K562 (cell line): ENCODE data around the gene TMC5.

Experiments used
- CTCF ChIP-seq, 3 experiments: IDR thresholded peaks in 2 of 3; conservative IDR thresholded peaks in 1 of 3; 2 replicates each; pipeline ENCODE4 v1.5.1; 2011 to 2012; ENCODE audit warnings: low read length in 3 of 3, mild to moderate bottlenecking in 3 of 3, control low read depth in 2 of 3, improper control_type of control experiment in 1 of 3, inconsistent platforms in 1 of 3, low read depth in 1 of 3, mixed read lengths in 1 of 3, moderate library complexity in 1 of 3; ENCODE audit not compliant: insufficient read depth in 2 of 3
- DEAF1 ChIP-seq: fragments of 450-650 bp; formaldehyde crosslinking; IDR thresholded peaks from 2 replicates; pipeline ENCODE4 v1.4.0; 2020; ENCODE audit warnings: mild to moderate bottlenecking, moderate library complexity
- E2F8 ChIP-seq: fragments of 450-650 bp; IDR thresholded peaks from 2 replicates; pipeline ENCODE4 v1.7.1; 2018; ENCODE audit warnings: mild to moderate bottlenecking, low read depth; ENCODE audit not compliant: partially characterized antibody
- EZH2 ChIP-seq: IDR thresholded peaks from 2 replicates; pipeline ENCODE4 v1.6.1; 2012; ENCODE audit warnings: low read depth, mild to moderate bottlenecking, inconsistent platforms, low read length, borderline replicate concordance
- NR2C1 ChIP-seq, 2 experiments: fragments of 450-650 bp; IDR thresholded peaks; 2 replicates each; pipeline ENCODE4 v1.6.1; 2017; ENCODE audit warnings: mild to moderate bottlenecking in 2 of 2, antibody characterized with exemption in 1 of 2, inconsistent platforms in 1 of 2, missing compliant biosample characterization in 1 of 2, missing genetic modification characterization in 1 of 2
- POLR2A ChIP-seq: fragments of 450-650 bp; conservative IDR thresholded peaks from 2 replicates; pipeline ENCODE4 v1.6.1; 2016
- SRF ChIP-seq, 2 experiments: fragments of 250-450, 450-650 bp in 1 of 2; sonication (Bioruptor Pico) in 1 of 2; sonication (generic) in 1 of 2; formaldehyde crosslinking; IDR thresholded peaks; 2 replicates each; pipeline versions ENCODE4 v1.5.0 to v1.5.1; 2020 to 2022; ENCODE audit warnings: mild to moderate bottlenecking in 1 of 2, missing genetic modification reagents in 1 of 2
- ZBTB26 ChIP-seq: fragments of 450-650 bp; formaldehyde crosslinking; IDR thresholded peaks from 2 replicates; pipeline ENCODE4 v1.4.0; 2022; ENCODE audit warnings: missing genetic modification characterization
- ZNF780A ChIP-seq: fragments of 250-450 bp; sonication (Bioruptor Pico); IDR thresholded peaks from 2 replicates; pipeline ENCODE4 v1.5.0; 2021; ENCODE audit warnings: mild to moderate bottlenecking

GRCh38 chr16:19446300-19446846 is 28.7 kb downstream of the TMC5 start:
- TF ChIP-seq E2F8: no peak
- TF ChIP-seq ZBTB26 (CRISPR knock-in tag): no peak
- no peak for TF ChIP-seq SRF (CRISPR knock-in tag; IDR thresholded peaks at IDR 0.05)
- no peak for TF ChIP-seq POLR2A
- TF ChIP-seq NR2C1 (IDR thresholded peaks at IDR 0.05): no peak
- no peak for TF ChIP-seq NR2C1 (tag; IDR thresholded peaks at IDR 0.05)
- TF ChIP-seq DEAF1: no peak
- no peak for TF ChIP-seq ZNF780A (CRISPR knock-in tag)
- TF ChIP-seq CTCF (IDR thresholded peaks at IDR 0.05 in 2 of 3, conservative IDR thresholded peaks at IDR 0.05 in 1 of 3; ENCODE audit: insufficient read depth in 2 of 3, low read depth in 1 of 3, low read length in 3 of 3): no peak
- no peak for TF ChIP-seq EZH2
